NCI-H1048 (cell line): Measurements from ENCODE around the gene LPP.

Source experiments
- DNase-seq: peaks from one replicate; lab custom pipeline; 2025; lab: John Stamatoyannopoulos, UW

Gene LPP

DNA sequence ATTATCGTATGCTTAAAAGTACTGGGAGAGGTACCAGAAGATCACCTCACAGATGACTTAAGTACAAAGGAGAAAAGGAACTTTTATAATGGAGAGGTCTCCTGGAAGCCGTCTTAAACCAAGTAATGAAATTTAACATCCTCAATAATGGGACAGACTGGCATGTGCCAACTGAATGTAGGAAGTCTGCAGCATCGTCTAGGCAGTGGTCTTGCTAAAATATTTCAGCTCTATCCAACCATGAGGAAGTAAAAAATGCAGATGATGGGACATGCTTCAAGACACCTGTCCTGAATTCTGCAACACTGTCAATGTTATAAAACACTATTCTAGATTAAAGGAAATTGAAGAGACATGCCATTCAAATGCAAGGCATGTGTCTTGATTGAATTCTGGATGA lies 559.0 kb downstream of the LPP start:
- no peak for DNase-seq

DNA sequence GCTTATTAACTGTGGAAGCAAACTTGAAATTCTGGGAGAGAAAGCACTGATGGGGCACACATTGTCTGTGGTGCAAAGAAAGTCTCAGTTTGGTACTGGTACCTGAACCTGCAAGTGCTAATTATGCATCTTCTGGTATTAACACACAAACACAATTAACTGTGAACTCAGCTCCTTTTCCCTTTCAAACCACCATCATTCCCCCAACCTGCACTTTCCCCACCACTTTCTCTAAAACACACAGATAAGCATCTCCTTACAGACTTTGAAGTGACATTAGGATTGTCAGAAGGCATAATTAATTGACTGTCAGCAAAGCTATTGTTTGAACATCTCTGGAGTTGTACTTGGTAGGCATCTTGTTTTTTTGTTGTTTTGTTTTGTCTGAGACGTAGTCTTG lies 565.6 kb downstream of the LPP start:
- no peak for DNase-seq

DNA sequence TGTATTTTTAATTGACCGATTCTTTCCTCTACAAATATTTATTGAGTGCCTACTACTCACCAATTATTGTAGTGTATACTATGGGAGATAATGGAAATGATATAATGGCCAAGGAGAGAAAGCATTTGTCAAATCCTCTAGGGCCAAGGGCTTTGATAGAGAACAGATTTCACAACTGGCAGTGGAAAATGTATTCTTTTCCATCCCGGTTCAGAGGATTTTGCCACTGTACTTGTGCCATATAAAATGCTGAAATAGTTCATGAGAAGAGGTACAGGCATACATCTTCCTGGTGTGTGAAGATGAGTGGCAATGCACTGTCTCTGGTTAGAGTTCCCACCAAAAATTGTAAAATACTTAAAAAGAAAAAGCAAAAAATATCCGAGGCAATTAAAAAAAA lies 566.3 kb downstream of the LPP start:
- DNase-seq: no peak

DNA sequence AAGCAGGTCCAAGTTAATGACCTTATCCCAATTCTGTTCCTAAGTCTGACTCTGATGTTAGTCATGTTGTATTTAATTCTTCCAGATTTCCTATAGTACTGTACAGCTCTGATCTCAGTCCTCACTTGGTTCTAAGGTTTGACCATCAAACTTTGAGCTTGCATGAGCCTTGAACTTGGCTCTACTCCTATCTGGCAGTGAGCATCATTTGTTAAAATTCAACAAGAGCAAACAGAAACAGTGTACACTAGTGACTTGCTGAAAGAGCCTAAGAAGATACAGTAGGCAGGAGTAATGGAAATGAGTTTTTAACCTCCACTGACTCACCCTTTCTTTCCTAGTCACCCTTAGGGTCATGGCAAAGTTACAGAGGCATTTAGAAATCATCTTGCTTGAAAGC lies 566.7 kb downstream of the LPP start:
- DNase-seq: no peak

GRCh38 chr3:188721312-188721711 lies 567.4 kb downstream of the LPP start:
- no peak for DNase-seq

DNA sequence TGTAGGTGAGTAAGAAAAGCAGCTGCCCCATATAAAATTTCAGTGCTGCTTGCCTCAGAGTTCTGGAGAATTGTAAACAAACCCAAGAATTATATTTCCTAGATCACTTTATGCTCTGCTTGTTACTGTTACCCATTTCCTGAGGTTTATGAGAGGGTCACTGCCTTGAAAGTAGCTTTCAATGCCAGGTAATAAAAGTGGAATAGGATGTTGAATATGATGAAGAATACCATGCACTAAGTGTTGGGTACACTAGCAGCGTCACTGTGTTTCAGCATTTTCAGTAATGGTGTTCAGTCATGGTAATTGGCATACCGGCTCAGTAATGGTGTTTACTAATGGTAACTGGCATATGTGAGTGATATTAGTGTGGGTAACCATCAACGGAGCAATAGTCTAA lies 568.0 kb downstream of the LPP start:
- no peak for DNase-seq

- DNase-seq: no peak
Measured at GRCh38 chr3:188722963-188723362, 569.0 kb downstream of the LPP start.

DNA sequence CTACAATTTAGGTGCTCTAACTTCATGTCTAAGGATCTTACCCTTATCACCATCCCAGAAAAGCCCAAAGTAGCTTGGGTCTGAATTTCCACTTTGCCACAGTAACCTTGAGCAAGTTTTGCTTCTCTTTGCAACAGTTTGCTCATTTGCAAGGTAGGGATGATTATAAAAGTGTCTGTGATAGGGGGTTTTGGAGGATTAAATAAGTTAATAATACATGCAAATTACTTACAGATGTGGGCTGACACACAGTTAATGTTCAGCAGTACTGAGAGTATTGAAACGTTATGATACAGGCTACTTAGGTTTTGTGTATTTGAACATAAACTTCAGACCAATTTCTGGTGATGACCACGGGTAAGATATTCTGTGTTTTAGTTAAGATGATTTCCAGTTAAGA lies 573.1 kb downstream of the LPP start:
- DNase-seq: no peak

DNA sequence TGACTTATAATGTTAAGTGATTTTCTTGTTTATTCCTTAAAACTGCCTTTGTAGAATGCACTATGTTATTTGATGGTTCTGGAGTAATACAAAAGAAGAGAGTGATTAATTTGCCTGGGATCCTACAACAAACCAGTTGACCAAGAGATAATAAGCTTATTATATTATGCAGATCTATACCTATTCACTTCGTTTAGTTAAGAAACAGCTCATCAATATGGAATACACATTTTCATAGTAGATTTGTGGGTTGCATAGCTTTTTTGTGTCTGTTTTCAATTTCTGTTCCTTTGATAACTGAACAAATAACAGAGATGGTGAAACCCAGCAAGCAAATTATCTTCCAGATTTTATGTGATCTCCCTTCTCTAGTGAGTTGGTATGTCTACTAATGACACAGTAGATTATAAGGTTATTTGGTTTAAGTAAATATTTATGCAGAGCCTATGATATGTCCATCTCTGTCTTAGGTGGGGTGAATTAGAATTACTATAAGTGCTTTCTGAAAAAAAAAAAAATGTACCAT lies 574.5 kb downstream of the LPP start:
- DNase-seq: no peak

DNA sequence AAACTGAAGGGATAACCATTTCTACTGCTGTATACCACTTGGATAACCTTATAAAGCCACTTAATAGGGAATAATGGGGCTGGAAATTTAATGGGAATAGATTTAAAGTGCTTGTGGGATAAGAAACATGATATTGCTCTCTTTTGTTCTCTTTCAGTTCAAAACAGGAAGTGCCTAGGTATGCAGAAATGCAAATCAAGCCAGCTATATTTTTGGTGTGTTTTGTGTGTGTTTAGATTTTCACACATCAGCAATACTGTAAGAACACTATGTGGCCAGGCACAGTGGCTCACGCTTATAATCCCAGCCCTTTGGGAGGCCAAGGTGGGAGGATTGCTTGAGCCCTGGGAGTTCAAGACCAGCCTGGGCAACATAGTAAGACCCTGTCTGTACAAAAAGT lies 575.5 kb downstream of the LPP start:
- no peak for DNase-seq

- peak; percentile 32 for DNase-seq
Measured at GRCh38 chr3:188734395-188734794, 580.4 kb downstream of the LPP start.

DNA sequence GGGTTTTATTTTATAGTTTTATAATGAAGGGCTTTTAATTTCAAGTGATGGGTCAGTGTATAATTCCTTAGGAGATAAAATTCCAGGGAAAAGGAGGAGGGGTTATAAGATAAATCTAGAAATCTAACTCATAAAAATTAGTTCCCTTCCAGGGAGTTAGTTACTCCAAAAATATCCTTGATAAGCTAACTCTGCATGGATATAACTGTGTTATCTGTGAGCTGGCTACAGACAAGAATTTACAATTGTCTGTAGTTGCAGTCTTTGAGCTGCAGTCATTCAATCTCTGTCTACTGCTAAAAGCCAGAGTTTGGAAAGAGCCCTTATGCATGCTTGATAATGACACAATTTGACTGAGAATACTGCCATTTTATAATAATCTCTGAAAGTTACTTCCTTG lies 585.6 kb downstream of the LPP start:
- no peak for DNase-seq

DNA sequence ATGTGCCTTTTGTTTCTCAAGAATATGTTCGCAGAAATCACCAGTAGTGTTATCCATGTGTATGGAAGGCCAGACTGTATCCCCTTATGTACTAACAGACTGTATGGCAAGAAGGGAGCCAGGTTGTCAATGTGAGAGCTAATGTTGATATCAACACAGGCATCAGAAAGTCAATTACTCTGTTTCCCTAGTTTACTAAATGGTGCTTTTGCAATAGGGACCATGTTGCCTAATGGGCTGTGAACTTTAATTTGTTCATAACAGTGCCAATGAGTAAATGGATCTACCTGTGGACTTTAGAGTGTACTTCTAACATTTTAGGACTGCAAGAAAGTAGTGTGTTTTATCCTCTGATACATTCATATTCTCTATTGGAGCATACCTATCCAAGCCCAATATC lies 586.1 kb downstream of the LPP start:
- no peak for DNase-seq

GRCh38 chr3:188742755-188743550 lies 589.0 kb downstream of the LPP start:
- DNase-seq: no peak

DNA sequence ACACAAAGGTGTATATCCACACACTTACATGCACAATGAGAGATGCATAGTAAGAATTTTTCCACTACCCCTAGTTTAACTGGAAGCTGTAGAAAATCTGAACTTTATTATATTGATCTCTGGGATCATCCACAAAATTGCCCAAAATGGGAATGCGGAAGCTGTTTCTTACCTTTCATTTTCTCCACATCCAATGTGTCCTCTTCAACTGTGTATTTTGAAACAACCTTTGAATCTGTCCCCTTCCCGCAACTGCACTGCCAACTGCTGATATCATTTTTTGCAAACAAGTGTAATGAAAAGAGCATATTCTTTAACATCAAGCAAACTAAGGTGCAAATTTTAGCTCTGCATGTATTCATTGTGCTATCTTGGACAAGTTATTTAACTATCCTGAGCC lies 590.2 kb downstream of the LPP start:
- DNase-seq: no peak

DNA sequence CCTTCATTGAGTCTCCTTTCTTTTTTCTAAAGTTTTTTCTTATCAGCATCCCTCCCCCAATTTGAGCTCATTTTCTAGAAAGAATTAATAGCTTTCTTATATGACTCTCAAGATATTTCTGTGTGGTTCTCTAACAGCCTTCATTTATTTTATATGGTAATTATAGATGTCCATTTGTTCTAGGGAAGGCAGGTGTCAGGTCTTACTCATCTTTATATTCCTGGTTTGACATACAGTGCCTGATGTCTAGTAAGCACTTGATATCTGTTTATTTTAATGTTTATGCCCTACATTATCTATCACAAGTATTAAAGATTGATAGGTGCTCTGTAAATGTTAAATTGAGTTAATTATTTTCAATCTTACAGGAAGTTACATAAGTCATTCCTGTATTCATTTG lies 591.1 kb downstream of the LPP start:
- DNase-seq: no peak

DNA sequence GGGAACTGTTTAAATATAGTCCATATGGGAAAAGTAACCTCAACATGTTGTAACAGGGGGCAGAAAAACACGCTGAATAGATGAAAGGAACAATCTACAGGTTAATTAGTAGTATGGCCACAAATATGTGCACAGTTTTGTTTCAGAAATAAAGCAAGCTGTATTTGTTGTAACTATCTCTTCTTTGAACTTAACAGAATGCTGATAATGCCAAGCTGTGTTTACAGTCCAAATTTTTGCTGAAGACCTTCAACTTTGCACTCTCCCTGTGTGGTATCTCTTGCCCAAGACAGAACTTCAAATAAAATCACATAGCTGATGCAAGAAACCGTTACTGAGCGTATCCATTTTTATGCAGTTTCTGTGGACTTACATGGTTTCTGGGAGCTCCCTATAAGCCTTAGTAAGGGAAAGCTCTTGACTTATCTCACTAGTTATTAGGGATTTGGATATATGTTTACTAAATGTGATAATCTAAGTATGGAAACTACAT lies 592.4 kb downstream of the LPP start:
- DNase-seq: no peak

GRCh38 chr3:188747489-188747888 lies 593.5 kb downstream of the LPP start:
- no peak for DNase-seq

- no peak for DNase-seq
Measured at GRCh38 chr3:188749010-188749617, 595.2 kb downstream of the LPP start.

GRCh38 chr3:188749830-188750229 lies 595.9 kb downstream of the LPP start:
- no peak for DNase-seq

DNA sequence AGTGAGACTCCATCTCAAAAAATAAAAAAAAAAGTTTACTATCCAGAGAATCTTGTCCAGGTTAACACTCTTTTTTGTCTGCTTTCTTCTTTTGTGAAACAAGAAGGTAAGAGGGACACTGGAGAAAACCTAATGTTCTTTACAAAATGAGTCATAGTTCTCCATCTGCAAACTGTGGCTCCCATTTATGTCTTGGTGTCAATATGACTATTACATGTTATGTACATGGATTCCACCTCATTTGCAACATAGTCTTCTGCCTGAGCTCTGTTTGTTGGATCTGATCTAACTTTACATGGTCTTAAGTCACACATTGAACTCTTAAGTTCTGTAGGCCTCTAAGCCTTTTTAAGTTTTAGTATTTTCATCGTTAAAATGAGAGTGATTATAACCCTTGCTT lies 596.7 kb downstream of the LPP start:
- no peak for DNase-seq

DNA sequence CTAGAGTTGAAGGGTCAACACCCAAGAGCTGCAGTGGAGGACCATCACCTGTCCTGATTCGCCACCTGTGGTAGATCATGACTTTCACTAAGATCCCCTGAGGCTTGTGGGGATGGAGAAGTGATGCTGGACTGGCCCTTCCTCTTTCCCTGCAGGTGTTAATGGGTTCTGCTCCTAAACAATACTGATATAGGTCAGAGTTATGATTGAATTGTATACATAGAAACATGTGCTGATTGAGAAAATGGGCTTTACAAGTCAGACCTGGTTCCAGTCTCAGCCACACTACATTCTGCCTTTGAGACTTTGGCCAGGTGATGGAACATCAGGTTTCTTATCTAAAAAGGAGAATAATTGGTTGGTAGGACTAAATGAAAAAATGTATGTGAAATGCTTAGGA lies 598.9 kb downstream of the LPP start:
- no peak for DNase-seq

DNA sequence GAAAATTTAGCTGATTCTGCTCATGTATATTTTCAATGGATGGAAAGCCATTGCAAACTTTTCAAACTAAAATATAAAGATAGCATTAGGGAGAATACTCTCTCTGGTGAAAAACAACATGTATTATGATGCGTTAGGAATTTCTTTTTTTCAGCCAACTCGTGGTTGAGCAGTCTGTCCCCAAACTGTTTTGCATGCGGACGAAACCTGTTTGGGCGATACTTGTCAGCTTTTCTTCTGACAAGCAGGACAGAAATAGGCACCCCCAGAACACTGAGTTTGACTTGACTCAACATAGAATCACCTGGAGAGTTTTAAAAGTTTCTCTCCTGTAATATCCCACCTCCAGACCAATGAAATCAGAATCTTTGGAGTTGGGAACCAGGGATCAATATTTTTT lies 600.3 kb downstream of the LPP start:
- no peak for DNase-seq

DNA sequence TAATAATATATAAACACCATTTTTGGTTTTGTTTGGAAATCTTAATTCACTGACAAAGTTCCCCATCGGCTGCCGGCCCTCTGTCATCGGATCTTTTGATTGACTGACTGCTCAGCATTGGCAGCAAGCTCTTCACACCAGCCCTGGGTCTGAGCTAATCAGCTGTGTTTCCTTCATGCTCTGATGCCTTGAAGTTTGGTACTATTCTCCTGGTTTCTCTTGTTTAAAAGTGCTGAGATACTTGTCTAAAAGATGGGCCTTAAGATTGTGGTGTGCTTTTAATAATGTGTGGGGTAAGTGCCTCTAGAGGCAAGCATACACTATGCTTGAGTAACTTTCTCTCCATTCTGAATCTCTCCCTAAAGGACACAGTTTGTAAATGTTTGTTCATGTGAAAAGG lies 602.3 kb downstream of the LPP start:
- DNase-seq: no peak
